Activated CD8-positive, alpha-beta T cell treated with anti-CD3 and anti-CD28 coated beads for 36 hours (primary cell): ENCODE measurements around the gene CLSTN2. TPM values are rescaled to one million over a fixed set of nuclear protein-coding genes. Genes with fewer than 3 reads are reported as not detected.

ENCODE experiments used
- ATAC-seq: fragments of 200-7000 bp; cut with Tn5 transposase; one replicate; pipeline ENCODE4 v1.10.0; 2021; ENCODE audit warnings: mild to moderate bottlenecking, moderate library complexity
- CTCF ChIA-PET: fragments of 350-600 bp; sonication (Branson Sonifier 250); formaldehyde crosslinking; loops from one replicate; lab custom pipeline; 2021; ENCODE audit warnings: antibody characterized with exemption; lab: Charles Lee
- POLR2A ChIA-PET: fragments of 350-600 bp; sonication (Branson Sonifier 250); formaldehyde crosslinking; loops from one replicate; lab custom pipeline; 2021; ENCODE audit warnings: antibody characterized with exemption; lab: Charles Lee
- DNase-seq: peaks from one replicate; pipeline ENCODE4 v3.0.0-alpha.2; 2020
- H3K27ac Mint-ChIP-seq: one replicate; pipeline ENCODE4 v1.8.0; 2021; ENCODE audit warnings: mild to moderate bottlenecking, mixed read lengths
- H3K27me3 Mint-ChIP-seq: one replicate; pipeline ENCODE4 v1.8.0; 2021; ENCODE audit warnings: mixed read lengths
- H3K36me3 Mint-ChIP-seq: one replicate; pipeline ENCODE4 v1.8.0; 2021; ENCODE audit warnings: low read depth, mixed read lengths
- H3K4me1 Mint-ChIP-seq: one replicate; pipeline ENCODE4 v1.8.0; 2021; ENCODE audit warnings: low read depth, mixed read lengths
- H3K4me3 Mint-ChIP-seq: one replicate; pipeline ENCODE4 v1.8.0; 2021; ENCODE audit warnings: mild to moderate bottlenecking, moderate library complexity, mixed read lengths
- H3K9me3 Mint-ChIP-seq: one replicate; pipeline ENCODE4 v1.8.0; 2021; ENCODE audit warnings: mixed read lengths
- intact Hi-C: fragments of 100-400 bp; cut with micrococcal nuclease; formaldehyde crosslinking; loops from one replicate; pipeline ENCODE4 v1.10.0; 2022
- total RNA-seq, 2 experiments: library from RNA; stranded (reverse); gene quantifications; one replicate each; pipeline ENCODE4 v1.2.3, GENCODE V29; 2021
- TF ChIP-seq, protein P1 (sequence below): fragments of 200-600 bp; IDR thresholded peaks from one replicate; pipeline ENCODE4 v1.8.0; 2022; ENCODE audit warnings: antibody characterized with exemption, mild to moderate bottlenecking

CLSTN2 gene
- total RNA-seq, 2 experiments from 2014 or later, result not detected

DNA sequence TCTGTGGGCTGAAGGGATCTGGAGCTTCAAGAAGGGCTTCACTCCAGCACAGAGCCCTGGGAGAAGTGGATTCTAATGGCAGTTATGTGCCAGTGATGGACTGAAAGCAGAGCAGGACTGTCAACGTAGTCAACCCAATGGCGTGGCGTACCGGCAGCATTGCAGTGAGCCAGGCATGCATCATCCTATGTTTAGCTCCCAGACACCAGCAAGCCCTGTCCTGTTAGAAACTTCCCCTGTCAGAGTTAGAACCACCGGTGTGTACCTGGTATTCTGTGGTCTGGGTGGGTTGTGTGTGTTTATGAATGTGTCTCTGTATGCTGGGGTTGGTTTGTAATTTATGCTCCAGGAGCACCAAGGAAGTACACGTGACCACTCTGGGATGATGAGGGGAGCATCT is 86.3 kb downstream of the CLSTN2 start:
- ChIA-PET CTCF (no interaction called here), POLR2A (no interaction called here)
- TF ChIP-seq, protein P1, sequence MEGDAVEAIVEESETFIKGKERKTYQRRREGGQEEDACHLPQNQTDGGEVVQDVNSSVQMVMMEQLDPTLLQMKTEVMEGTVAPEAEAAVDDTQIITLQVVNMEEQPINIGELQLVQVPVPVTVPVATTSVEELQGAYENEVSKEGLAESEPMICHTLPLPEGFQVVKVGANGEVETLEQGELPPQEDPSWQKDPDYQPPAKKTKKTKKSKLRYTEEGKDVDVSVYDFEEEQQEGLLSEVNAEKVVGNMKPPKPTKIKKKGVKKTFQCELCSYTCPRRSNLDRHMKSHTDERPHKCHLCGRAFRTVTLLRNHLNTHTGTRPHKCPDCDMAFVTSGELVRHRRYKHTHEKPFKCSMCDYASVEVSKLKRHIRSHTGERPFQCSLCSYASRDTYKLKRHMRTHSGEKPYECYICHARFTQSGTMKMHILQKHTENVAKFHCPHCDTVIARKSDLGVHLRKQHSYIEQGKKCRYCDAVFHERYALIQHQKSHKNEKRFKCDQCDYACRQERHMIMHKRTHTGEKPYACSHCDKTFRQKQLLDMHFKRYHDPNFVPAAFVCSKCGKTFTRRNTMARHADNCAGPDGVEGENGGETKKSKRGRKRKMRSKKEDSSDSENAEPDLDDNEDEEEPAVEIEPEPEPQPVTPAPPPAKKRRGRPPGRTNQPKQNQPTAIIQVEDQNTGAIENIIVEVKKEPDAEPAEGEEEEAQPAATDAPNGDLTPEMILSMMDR, result no peak
- intact Hi-C loops, result no loop called here
- no peaks in the 10 kb centered on the region for H3K9me3 Mint-ChIP-seq
- ATAC-seq (no peak), DNase-seq (no peak)
- no peaks in the 10 kb centered on the region for H3K4me1 Mint-ChIP-seq
- no peaks in the 10 kb centered on the region for H3K36me3 Mint-ChIP-seq
- H3K4me3 Mint-ChIP-seq, result no peak overlapping the region
- no peaks in the 10 kb centered on the region for H3K27me3 Mint-ChIP-seq
- no peak overlapping the region for H3K27ac Mint-ChIP-seq

DNA sequence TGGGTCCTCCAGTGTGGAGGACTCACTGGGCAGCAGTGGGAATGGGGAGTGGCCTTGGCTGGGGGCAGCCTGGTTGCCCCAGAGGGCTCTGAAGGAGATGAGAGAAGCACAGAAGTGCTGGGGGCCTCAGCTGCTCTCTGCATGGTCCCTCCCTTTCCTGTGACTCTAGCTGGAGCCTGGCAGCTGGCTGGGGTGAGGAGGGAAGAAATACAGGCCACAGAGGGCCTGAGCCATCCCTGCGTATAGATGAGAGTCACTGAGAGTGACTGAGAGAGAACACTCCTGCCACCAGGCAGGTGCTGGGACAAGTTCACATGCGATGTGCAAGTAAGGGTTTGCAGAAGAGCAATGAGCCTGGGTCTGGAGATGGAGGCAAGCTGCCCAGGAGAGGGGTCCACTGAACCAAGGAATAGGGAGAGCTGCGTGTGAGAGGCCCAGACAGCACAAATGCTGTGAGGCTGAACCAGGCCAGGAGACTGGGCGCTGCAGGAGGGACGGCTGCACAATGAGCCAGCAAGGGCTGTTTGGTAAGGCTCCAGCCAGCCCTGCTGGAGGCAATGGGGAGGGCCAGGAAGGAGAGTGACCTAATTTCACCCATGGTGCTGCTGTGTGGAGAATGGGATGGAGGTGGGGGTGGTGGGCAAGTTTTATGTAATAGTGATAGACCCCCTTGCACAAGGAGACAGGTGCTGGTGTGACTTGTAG is 87.2 kb downstream of the CLSTN2 start:
- no peaks in the 10 kb centered on the region for H3K4me1 Mint-ChIP-seq
- ChIA-PET POLR2A (no interaction called here), CTCF (no interaction called here)
- no peak overlapping the region for H3K27ac Mint-ChIP-seq
- DNase-seq (no peak), ATAC-seq (no peak)
- intact Hi-C loops, result no loop called here
- no peaks in the 10 kb centered on the region for H3K9me3 Mint-ChIP-seq
- H3K27me3 Mint-ChIP-seq, result no peaks in the 10 kb centered on the region
- no peak overlapping the region for H3K4me3 Mint-ChIP-seq
- H3K36me3 Mint-ChIP-seq, result no peaks in the 10 kb centered on the region
- TF ChIP-seq, protein P1, result no peak

DNA sequence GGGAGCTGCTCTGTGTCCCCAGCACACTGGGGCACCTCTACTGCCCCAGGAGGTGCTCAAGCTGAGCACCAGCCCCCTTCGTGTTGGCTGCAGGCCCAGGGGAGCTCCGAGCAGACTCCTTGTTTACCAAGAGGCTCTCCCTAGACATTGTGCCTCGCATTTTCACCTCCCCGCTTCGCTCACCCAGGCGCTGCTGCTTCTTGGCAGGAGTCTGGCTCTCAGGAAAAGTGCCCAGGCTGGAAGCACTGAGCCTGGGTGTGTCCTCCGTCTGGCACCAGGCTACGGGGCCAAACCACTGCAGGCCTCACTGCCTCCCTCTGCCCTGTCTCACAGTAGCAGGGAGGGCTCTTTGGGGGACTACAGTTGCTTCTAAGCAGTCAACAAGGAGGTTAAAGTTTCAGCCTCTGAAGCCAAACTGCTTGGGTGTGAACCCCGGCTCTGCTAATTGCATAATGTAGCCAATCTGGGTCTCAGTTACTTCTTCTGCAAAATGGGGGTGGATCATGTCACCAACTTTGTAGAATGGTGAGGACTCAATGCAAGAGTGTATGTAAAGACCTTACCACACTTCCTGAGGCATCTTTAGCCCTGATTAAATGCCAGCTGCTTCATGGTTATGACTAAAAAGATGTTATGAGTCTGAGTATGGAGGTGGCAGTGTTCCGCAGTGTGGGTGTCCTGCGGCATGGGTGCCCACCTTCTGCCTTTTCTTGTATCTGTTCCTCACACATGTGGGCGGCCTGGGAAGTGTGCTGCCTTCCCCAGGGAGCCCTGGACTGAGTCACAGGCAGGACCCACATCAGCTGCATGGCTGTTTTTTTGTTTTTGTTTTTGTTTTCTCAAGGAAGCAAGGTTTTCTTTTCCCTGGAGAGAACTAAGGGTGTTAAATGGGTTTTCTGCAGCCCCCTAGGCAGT is 88.9 kb downstream of the CLSTN2 start:
- no peak for DNase-seq
- TF ChIP-seq, protein P1, result no peak
- ChIA-PET POLR2A (no interaction called here), CTCF (no interaction called here)
- no peaks in the 10 kb centered on the region for H3K4me1 Mint-ChIP-seq
- no peak for ATAC-seq
- H3K9me3 Mint-ChIP-seq, result no peaks in the 10 kb centered on the region
- no peak overlapping the region for H3K4me3 Mint-ChIP-seq
- H3K27me3 Mint-ChIP-seq, result no peaks in the 10 kb centered on the region
- intact Hi-C loops, result no loop called here
- no peak overlapping the region for H3K27ac Mint-ChIP-seq
- no peaks in the 10 kb centered on the region for H3K36me3 Mint-ChIP-seq

DNA sequence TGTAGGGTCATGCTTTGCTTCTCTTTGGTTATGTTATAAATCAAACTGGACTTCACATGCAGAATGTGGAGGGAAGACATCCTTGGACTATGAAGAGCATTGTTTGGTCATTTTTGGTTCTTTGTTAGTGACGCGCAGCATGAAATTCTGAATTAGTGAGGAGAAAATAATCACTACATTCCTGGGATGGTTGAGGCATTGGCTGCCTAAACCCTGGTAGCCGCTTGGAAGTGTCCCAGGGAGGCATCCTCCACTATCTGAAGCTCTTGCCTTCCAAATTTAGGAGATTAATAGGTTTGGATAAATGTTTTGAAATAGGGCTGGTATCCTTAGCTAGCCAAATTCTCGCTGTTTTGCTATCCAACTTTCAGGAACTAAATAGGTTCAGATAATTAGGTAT is 96.2 kb downstream of the CLSTN2 start:
- no peak for DNase-seq
- intact Hi-C loops, result no loop called here
- peaks cover 4% of the 10 kb centered on the region for H3K27me3 Mint-ChIP-seq

More for the DNA sequence above, 96.2 kb downstream of the CLSTN2 start:
- ChIA-PET CTCF (no interaction called here), POLR2A (no interaction called here)
- TF ChIP-seq, protein P1, result no peak
- no peaks in the 10 kb centered on the region for H3K9me3 Mint-ChIP-seq
- H3K27ac Mint-ChIP-seq, result no peak overlapping the region
- H3K4me1 Mint-ChIP-seq, result no peaks in the 10 kb centered on the region
- no peaks in the 10 kb centered on the region for H3K36me3 Mint-ChIP-seq
- ATAC-seq, result no peak
- H3K4me3 Mint-ChIP-seq, result no peak overlapping the region
